HEK293 (cell line): ENCODE data around the gene BECN2.

Experiments
- AEBP2 ChIP-seq: fragments of 450-650 bp; formaldehyde crosslinking; IDR thresholded peaks from 2 replicates; pipeline ENCODE4 v1.5.1; 2016; ENCODE audit warnings: missing biosample characterization, missing genetic modification characterization, borderline replicate concordance
- OSR2 ChIP-seq: fragments of 450-650 bp; formaldehyde crosslinking; IDR thresholded peaks from 2 replicates; pipeline ENCODE4 v1.5.1; 2016; ENCODE audit warnings: missing biosample characterization, missing genetic modification characterization
- SALL2 ChIP-seq: fragments of 450-650 bp; formaldehyde crosslinking; IDR thresholded peaks from 2 replicates; pipeline ENCODE4 v1.5.0; 2017; ENCODE audit warnings: missing biosample characterization, mild to moderate bottlenecking, missing genetic modification characterization, borderline replicate concordance
- SETDB1 ChIP-seq: IDR thresholded peaks from one replicate; pipeline ENCODE4 v1.6.1; 2017; ENCODE audit warnings: mild to moderate bottlenecking, low read length, moderate library complexity, mixed read lengths; ENCODE audit not compliant: insufficient read length
- ZBTB1 ChIP-seq: fragments of 450-650 bp; formaldehyde crosslinking; IDR thresholded peaks from 2 replicates; pipeline ENCODE4 v1.5.1; 2016; ENCODE audit warnings: missing biosample characterization, missing genetic modification characterization
- ZNF140 ChIP-seq: fragments of 450-650 bp; formaldehyde crosslinking; IDR thresholded peaks from 2 replicates; pipeline ENCODE4 v1.5.1; 2016; ENCODE audit warnings: missing biosample characterization, missing genetic modification characterization
- ZNF146 ChIP-seq: fragments of 450-650 bp; formaldehyde crosslinking; IDR thresholded peaks from 2 replicates; pipeline ENCODE4 v1.5.1; 2016; ENCODE audit warnings: missing biosample characterization, missing genetic modification characterization
- ZNF354C ChIP-seq: fragments of 450-650 bp; formaldehyde crosslinking; IDR thresholded peaks from 2 replicates; pipeline ENCODE4 v1.5.1; 2016; ENCODE audit warnings: missing biosample characterization, missing genetic modification characterization, low read depth, borderline replicate concordance
- ZNF398 ChIP-seq: fragments of 450-650 bp; formaldehyde crosslinking; IDR thresholded peaks from 2 replicates; pipeline ENCODE4 v1.5.1; 2017; ENCODE audit warnings: missing biosample characterization, missing genetic modification characterization
- ZNF48 ChIP-seq: fragments of 450-650 bp; formaldehyde crosslinking; IDR thresholded peaks from 2 replicates; pipeline ENCODE4 v1.5.1; 2016; ENCODE audit warnings: missing biosample characterization, missing genetic modification characterization
- ZNF501 ChIP-seq: fragments of 450-650 bp; formaldehyde crosslinking; IDR thresholded peaks from 2 replicates; pipeline ENCODE4 v1.5.1; 2016; ENCODE audit warnings: missing biosample characterization, missing genetic modification characterization
- ZNF660 ChIP-seq: fragments of 450-650 bp; IDR thresholded peaks from 2 replicates; pipeline ENCODE4 v1.5.1; 2018; ENCODE audit warnings: missing biosample characterization, mild to moderate bottlenecking, missing genetic modification characterization
- ZNF791 ChIP-seq: fragments of 450-650 bp; formaldehyde crosslinking; IDR thresholded peaks from 2 replicates; pipeline ENCODE4 v1.5.1; 2016; ENCODE audit warnings: missing biosample characterization, missing genetic modification characterization
- TF ChIP-seq, protein P1 (sequence below): fragments of 450-650 bp; formaldehyde crosslinking; IDR thresholded peaks from 2 replicates; pipeline ENCODE4 v1.5.1; 2016; ENCODE audit warnings: missing biosample characterization, missing genetic modification characterization

DNA sequence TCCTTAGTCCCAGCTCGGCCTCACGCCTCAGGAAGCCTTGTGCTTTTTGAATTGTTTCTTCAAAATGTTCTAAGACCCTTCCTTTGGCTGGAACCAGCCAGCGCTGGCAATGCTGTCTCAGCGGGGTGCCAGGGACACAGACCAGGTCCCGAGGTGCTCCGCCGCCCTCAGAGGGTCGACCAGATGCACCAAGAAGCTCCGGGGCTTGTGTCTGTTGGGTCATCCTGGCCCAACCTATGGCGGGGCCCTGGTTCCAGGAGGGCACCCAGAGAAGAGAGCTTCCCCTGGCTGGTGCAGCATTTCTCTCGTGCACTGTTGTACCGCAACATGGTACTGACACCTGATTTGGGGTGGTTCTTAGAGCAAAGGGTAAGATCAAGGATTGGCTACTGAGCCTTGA lies 40.1 kb upstream of the BECN2 start:
- TF ChIP-seq SETDB1 (no peak), ZBTB1 (tag by site-specific recombination) (no peak), ZNF501 (tag by site-specific recombination) (no peak), ZNF146 (tag by site-specific recombination) (no peak), ZNF48 (tag by site-specific recombination) (no peak), ZNF398 (tag by site-specific recombination) (no peak), OSR2 (tag by site-specific recombination) (no peak), SALL2 (tag by site-specific recombination) (no peak), AEBP2 (tag by site-specific recombination) (no peak), ZNF354C (tag by site-specific recombination) (no peak), ZNF791 (tag by site-specific recombination) (no peak), ZNF140 (tag by site-specific recombination) (no peak), ZNF660 (tag by site-specific recombination) (no peak)
- TF ChIP-seq, protein P1, sequence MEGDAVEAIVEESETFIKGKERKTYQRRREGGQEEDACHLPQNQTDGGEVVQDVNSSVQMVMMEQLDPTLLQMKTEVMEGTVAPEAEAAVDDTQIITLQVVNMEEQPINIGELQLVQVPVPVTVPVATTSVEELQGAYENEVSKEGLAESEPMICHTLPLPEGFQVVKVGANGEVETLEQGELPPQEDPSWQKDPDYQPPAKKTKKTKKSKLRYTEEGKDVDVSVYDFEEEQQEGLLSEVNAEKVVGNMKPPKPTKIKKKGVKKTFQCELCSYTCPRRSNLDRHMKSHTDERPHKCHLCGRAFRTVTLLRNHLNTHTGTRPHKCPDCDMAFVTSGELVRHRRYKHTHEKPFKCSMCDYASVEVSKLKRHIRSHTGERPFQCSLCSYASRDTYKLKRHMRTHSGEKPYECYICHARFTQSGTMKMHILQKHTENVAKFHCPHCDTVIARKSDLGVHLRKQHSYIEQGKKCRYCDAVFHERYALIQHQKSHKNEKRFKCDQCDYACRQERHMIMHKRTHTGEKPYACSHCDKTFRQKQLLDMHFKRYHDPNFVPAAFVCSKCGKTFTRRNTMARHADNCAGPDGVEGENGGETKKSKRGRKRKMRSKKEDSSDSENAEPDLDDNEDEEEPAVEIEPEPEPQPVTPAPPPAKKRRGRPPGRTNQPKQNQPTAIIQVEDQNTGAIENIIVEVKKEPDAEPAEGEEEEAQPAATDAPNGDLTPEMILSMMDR (tag by site-specific recombination): no peak
